ENCODE data around the gene ADD1.
"Not testable (repeated sequence)": the region's sequence is repeated elsewhere in the genome, so short reads cannot be mapped to it uniquely, and the experiment has no call there.

ADD1 gene

GRCh38 chr4:2898001-2898400 is 54.4 kb downstream of the ADD1 start:
- no peak for DNase-seq

DNA sequence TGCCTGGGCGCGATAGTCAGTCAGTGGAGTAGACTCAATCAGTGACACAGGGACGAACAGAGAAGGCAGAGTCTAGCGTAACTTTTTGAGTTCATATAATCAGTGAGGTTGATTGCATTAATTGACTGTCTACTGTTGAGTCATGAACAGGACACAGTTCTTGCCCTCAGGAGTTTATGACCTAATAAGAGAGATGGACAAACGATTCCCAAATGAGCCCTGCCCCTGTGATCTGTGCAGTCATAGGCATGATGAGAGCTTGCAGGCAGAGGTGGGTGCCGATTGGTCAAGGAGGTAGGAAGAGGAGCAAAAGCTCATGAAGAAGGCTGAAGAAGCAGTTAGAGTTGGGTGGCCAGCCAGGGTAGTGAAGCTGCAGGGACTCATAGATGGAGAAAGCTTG is 57.1 kb downstream of the ADD1 start:
- no peak for DNase-seq

DNA sequence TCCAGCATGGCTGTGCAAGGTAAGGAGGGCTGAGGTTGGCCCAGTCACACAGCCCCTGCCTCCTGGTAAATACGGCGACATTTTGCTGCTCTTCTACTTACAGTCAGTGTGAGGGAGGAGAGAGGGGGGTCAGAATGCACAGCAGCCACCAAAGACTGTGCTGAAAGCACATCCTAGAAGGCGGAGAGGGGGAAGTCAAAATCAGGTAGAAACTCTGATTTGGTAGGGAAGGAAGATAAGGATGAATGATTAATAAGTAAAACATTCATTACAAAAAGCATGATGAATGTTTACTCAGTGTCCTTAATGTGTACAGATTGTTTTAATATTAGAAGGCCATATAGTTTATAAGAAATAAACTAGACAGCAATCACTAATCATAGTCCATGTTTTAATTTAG is 57.5 kb downstream of the ADD1 start:
- DNase-seq = no peak

DNA sequence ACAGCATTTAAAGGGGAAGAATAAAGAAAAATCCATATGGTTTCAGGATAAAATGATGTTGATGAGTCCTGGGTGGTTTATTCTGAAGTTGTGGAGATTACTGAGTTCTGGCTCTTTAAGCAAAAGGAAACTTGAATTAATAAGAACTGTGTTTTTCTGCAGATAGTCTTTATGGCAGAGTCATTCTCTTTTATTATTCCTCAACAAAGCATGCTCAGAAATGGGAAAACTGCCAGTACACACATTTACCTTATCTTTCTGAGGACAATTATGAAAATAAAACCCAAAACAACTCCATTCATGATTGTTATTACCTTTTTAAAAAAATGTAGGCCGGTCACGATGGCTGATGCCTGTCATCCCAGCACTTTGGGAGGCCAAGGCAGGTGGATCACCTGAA is 58.5 kb downstream of the ADD1 start:
- no peak for DNase-seq

DNA sequence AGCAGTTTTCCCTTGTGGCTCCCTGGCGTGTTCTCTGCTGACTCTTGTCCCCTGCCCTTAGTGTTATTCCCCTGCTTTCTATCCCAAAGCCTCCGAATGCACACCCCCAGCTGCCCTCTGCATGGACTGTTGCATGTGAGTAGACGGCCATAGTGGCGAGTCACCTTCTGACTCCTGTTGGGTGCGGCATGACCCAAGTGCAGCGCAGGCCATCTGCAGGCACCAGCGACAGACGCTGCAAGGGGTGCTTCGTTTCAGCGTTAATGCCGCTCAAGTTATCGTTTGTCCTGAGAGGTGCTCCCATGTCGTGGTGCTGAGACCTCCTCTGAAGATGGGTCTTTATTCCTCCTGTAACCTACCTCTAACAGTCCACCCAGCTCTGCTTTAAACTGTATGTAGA is 61.9 kb downstream of the ADD1 start:
- DNase-seq = no peak

- no peak for DNase-seq
Observed at GRCh38 chr4:2906218-2906617, 62.6 kb downstream of the ADD1 start.

- no peak for DNase-seq
Observed at GRCh38 chr4:2907226-2907625, 63.6 kb downstream of the ADD1 start.

DNA sequence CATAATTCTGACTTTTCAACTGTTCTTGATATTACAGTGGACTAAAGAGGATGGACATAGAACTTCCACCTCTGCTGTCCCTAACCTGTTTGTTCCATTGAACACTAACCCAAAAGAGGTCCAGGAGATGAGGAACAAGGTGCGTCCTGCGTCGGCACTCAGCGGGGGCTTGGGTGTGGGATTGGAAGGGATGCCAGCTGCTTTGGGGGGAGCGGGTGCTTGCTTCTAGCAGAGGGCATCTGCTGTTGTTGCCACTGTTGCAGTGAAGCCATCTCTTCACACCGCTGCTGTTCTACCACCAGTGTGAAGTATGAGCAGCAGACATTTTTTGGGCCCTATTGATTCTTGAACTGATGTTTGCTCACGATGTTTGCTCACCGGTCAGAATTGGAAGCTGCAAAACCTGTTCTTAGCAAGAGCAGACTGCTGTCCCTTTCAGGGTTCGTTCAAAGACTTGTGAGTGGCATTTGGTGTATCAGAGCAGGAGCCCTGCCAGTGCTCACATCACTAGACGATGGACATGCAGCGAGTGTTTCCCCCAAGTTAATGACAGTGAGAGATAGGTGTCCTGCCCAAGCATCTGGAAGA is 64.2 kb downstream of the ADD1 start:
- no peak for DNase-seq

DNA sequence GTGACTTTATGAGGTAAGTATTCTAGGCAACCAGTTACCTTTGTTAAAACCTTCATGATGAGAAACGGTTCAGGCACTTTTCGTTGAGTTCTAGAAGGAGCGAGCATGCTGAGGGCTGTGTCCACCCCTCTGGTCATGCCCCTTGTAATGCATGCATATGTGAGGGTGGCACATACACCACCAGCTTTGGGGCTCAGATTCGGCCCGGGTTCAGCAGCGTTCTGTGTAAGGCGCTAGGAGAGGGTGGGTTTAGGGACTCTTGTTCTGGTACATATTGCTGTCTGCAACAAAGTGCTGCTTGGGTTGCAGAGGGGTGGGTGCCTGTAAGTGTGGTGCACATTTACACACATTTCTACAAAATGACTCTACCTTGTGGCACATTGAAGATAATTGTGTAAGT is 65.0 kb downstream of the ADD1 start:
- no peak for DNase-seq

DNA sequence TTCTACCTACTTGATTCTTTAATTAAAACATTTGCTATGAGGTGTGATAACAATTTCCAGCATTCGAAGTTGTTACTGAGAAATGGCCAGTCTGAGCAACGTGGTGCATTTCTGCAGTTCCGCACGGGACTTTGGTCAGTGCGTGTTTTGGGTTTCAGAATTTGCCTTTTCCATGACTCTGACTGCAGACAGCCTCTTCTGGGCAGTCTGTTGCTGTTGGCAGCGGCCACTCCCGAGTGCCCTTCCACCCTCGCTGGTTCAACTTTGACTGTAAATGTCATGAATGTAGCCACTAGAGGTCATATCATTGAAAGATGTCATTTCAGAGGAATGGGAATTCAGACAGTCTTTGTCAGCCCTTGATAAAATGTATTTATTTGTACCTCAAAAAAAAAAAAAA is 65.9 kb downstream of the ADD1 start:
- DNase-seq = no peak

- no peak for DNase-seq
Observed at GRCh38 chr4:2910409-2910808, 66.8 kb downstream of the ADD1 start.

GRCh38 chr4:2911868-2912267 is 68.2 kb downstream of the ADD1 start:
- DNase-seq = no peak

DNA sequence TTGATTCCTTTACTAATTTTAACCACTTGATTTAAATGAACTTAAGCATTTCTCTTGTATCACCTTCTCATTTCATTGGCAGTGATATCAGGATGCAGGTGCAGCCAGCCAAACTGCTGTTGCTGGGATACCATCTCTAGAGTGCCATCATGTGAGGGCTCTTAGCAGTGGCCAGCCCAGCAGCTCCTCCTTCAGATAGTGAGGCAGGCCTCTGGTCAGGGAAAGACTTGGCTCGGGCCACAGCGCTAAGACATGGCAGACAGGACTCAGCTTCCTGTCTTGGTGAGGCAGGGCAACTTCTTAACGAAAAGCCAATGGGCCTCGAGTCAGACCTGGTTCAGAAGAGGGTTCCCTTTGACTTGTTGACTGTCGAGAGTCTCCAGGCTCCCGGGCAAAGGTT is 69.5 kb downstream of the ADD1 start:
- no peak for DNase-seq

DNA sequence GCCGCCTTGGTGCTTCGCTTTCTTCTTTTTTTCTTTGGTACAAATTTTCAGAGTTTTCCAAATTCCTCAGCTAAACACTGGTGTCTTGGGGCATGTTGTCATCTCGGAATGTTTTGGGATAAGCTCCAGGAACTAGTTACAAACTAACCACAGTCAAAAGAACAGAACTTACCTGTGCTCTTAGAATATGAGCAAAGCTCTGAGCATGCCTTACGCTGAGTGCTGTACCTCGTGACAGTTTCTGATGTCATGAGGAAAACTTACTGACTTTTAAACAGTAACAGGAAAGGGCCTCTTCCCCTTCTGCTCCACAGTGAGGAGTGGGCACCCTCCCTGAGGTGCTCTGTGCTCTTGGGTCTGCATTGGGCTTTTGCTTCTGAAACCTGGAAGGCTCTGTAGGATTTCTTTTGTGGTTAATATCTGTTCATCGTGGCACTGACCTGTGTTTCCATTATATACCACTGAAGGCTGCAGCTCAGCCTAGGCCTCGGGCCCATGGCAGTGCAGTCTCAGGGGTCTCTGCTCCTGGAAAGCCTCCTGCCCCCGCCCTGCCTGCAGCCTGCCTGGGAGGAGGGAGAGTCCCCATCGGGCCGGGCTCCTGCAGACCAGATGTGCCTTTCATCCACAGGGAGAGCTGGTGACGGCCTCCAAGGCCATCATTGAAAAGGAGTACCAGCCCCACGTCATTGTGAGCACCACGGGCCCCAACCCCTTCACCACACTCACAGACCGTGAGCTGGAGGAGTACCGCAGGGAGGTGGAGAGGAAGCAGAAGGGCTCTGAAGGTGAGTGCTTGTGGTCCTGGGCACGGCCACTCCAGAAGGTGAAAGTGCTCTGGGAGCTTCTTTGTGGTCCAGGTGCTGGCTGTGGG is 70.8 kb downstream of the ADD1 start:
- no peak for DNase-seq

DNA sequence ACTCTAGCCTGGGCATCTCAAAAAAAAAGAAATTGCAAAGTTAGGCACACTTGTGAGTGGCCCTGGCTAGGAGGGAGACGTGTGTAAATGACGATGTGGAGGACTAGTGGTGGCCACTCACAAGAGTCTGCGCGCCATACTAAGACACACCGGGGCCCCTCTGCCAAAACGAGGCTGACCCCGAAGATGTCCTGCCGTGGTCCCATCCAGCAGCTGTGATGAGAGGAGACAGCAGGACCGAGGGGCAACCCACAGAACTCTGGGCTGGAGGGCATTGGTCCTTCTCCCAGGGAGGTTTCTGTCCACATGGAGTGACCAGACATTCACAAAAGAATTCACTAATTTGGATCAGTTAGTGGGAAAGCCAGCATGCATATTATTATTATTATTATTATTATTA is 72.1 kb downstream of the ADD1 start:
- DNase-seq = no peak

DNA sequence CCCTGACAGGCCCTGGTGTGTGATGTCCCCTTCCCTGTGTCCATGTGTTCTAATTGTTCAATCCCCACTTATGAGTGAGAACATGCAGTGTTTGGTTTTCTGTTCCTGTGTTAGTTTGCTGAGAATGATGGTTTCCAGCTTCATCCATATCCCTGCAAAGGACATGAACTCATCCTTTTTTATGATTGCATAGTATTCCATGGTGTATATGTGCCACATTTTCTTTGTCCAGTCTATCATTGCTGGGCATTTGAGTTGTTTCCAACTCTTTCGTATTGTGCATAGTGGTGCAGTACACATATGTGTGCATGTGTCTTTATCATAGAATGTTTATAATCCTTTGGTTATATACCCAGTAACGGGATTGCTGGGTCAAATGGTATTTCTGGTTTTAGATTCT is 73.1 kb downstream of the ADD1 start:
- not testable (repeated sequence) for DNase-seq

DNA sequence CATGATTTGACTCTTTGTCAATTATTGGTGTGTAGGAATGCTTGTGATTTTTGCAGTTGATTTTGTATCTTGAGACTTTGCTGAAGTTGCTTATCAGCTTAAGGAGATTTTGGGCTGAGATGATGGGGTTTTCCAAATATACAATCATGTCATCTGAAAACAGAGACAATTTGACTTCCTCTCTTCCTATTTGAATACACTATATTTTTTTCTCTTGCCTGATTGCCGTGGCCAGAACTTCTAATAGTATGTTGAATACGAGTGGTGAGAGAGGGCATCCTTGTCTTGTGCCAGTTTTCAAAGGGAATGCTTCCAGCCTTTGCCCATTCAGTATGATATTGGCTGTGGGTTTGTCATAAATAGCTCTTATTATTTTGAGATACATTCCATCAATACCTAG is 74.7 kb downstream of the ADD1 start:
- DNase-seq = not testable (repeated sequence)

DNA sequence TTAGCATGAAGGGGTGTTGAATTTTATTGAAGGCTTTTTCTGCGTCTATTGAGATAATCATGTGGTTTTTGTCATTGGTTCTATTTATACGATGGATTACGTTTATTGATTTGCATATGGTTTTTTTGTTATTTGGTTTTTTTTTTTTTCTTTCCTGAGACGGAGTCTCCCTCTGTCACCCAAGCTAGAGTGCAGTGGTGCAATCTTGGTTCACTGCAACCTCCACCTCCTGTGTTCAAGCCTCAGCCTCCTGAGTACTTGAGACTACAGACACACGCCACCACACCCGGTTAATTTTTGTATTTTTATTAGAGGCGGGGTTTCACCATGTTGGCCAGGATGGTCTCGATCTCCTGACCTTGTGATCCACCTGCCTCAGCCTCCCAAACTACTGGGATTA is 75.1 kb downstream of the ADD1 start:
- not testable (repeated sequence) for DNase-seq

- DNase-seq = not testable (repeated sequence)
Observed at GRCh38 chr4:2922453-2923101, 78.9 kb downstream of the ADD1 start.

- DNase-seq = no peak
Observed at GRCh38 chr4:2923141-2923551, 79.5 kb downstream of the ADD1 start.

DNA sequence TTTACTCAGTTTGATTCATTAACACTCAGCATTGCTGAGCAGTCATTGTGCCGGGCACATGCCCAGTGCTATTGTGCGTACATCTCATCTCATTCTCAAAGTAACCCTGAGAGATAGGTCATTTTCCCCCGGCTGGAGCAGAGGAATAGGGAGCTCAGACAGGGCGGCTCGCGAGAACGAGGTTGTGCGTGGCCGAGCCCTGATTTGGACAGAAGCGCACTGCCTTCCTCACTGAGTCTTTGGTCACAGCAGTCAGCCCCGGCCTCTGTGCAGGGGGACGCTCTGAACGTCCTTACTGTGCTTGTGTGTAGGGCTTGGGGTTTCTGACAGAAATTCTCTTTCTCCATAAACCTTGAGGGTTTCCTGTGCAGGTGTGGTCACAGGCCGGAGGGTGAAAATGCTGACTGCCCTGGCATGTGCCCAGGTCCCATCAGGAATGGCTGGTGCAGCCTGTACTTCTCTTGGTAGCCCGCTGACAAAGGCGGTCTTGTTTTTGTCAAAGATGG is 80.1 kb downstream of the ADD1 start:
- no peak for DNase-seq

- no peak for DNase-seq
Observed at GRCh38 chr4:2924286-2924685, 80.6 kb downstream of the ADD1 start.

DNA sequence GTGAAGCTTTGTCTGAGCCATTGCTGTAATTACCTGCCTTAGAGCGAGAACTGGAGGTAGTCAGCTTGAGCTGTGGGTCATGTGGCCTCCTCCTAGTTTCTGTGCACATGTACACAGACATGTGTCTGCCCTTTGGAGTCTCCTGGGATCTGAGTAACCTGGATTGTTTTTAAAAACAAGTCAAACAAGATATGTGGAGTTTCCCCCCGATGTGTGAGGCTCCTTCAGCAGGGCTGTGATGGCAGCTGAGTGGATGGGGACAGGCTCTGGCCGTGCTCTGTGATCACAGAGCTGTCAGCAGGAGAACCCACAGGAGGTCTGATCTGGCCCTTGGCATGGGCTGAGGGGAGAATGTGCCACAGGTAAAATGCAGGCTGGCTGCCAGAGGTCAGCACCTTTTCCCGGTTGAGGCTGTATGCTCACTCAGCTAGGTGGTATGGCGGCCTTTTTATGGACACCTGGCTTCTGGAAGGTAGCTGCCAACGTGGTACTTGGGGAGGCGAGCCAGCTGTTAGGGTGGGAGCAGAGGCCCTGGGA is 81.2 kb downstream of the ADD1 start:
- DNase-seq = no peak

DNA sequence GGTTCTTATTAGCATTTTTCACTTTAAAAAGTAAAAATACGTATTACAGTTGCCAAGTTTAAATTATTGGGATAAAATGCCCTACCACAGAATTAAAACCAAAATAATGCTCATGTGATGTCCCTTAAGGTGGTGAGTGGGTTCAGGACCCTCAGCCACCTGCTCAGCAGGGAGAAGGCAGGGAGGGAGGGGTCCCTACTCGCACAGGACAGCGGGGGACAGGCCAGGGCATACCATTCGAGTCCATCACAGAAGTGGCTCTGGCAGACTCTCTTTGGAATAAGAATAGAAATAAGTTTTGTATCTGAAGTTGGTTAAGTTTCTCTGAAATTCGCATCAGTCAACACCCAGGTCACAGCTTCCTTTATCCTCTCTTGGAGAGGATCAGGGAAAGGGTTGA is 81.9 kb downstream of the ADD1 start:
- no peak for DNase-seq
